Left renal cortex interstitium (tissue), 4 donors: ENCODE data around the gene CLDN2. TPM values are rescaled to one million over a fixed set of nuclear protein-coding genes. Genes with fewer than 3 reads are reported as not detected.
"Not testable (repeated sequence)": the region's sequence is repeated elsewhere in the genome, so short reads cannot be mapped to it uniquely, and the experiment has no call there.

ENCODE experiments used
- DNase-seq, 4 donors: peaks; one replicate each; pipeline ENCODE4 v3.0.0-alpha.2; 2013; ENCODE audit warnings: low read depth in 4 of 4, low spot score in 2 of 4, missing footprints in 1 of 4
- polyA plus RNA-seq, 4 donors: library from polyadenylated mRNA; unstranded; fragments of 120-200 nt; gene quantifications; one replicate each; pipeline ENCODE4 v1.2.1, GENCODE V29; 2013; ENCODE audit not compliant: insufficient read length in 4 of 4

CLDN2 gene
- polyA plus RNA-seq, 4 donors, result 42.3 to 77.1 (median 58.4) TPM

- no peak for DNase-seq
These were observed 35.0 kb downstream of the CLDN2 start for GRCh38 chrX:106955004-106955772.

GRCh38 chrX:106957856-106958255, 37.7 kb downstream of the CLDN2 start:
- no peak for DNase-seq

- DNase-seq, result no peak
These were observed 39.7 kb downstream of the CLDN2 start for GRCh38 chrX:106959901-106960300.

GRCh38 chrX:106963111-106963510, 42.9 kb downstream of the CLDN2 start:
- no peak for DNase-seq

GRCh38 chrX:106964290-106964689, 44.1 kb downstream of the CLDN2 start:
- no peak for DNase-seq

- not testable (repeated sequence) for DNase-seq
These were observed 46.3 kb downstream of the CLDN2 start for GRCh38 chrX:106966547-106966946.

- DNase-seq, result no peak
These were observed 52.7 kb downstream of the CLDN2 start for GRCh38 chrX:106972896-106973295.

- DNase-seq, result no peak
These were observed 53.4 kb downstream of the CLDN2 start for GRCh38 chrX:106973433-106974149.

GRCh38 chrX:106976416-106976815, 56.2 kb downstream of the CLDN2 start:
- no peak for DNase-seq

Other genes starting within 250 kb of the CLDN2 start
- 10 to 100 TPM in 3 of 4 donors, 1 to 10 TPM in 1; 8.4 to 16.8 (median 11.5) TPM for gene RNF128, start 193.7 kb upstream of the CLDN2 start, polyA plus RNA-seq
- 1 to 10 TPM; 5.3 to 5.7 (median 5.4) TPM for gene TBC1D8B, start 117.7 kb upstream of the CLDN2 start, polyA plus RNA-seq
- gene RIPPLY1, start 17.1 kb upstream of the CLDN2 start, polyA plus RNA-seq, result 1 to 10 TPM; 2.4 to 3.8 (median 2.6) TPM
- 10 to 100 TPM; 18.7 to 21.9 (median 19.8) TPM for gene MORC4, start 79.8 kb downstream of the CLDN2 start, polyA plus RNA-seq
- gene RBM41, start 198.4 kb downstream of the CLDN2 start, polyA plus RNA-seq, result 10 to 100 TPM; 14.3 to 37.2 (median 25.5) TPM